NCI-H524 treated with DMSO at 0.1 percent for 48 hours (cell line): Measurements from ENCODE around the gene FAAP100.
A peak's percentile ranks its signal among the peaks of the same experiment; 100 is the strongest.

Experiments
- DNase-seq: peaks from one replicate; lab custom pipeline; 2025; lab: John Stamatoyannopoulos, UW

FAAP100 gene

DNA sequence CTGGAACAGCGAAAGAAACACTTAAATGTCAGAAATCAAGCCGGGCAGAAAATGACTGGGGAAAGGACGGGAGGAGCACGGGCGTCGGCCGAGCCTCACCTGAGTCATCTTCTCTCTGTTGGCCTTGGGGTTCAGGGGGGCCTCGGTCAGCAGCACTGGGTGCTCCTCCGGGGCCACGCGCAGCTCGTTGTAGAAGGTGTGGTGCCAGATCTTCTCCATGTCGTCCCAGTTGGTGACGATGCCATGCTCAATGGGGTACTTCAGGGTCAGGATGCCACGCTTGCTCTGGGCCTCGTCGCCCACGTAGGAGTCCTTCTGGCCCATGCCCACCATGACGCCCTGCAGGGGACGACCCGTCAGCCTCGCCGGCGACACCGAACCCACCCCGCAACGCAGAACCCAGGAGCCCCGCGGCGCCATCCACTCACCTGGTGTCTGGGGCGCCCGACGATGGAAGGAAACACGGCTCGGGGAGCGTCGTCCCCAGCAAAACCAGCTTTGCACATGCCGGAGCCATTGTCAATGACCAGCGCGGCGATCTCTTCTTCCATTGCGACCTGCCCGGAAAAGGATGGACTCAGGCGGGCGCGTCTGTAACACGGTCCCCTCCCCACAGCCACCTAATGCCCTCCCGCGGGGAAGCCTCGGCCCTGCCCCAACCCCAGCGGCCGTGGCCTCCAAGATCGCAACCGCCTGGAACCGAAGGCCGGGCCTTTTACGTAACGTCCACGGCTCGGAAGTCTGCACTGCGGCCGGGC lies 40.2 kb downstream of the FAAP100 start:
- no peak for DNase-seq

DNA sequence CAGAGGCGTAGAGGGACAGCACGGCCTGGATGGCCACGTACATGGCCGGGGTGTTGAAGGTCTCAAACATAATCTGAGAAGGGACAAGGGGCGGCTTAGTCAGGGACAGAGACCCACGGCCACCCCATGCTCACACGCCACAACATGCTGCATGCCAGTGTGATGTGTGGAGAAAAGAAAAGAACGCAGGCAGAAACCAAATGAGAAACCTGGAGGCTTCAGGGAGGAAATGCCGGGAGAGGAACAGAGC lies 40.7 kb downstream of the FAAP100 start:
- no peak for DNase-seq

- no peak for DNase-seq
These were observed 41.2 kb downstream of the FAAP100 start for GRCh38 chr17:81510785-81511553.

- DNase-seq: no peak
These were observed 42.0 kb downstream of the FAAP100 start for GRCh38 chr17:81509972-81510784.

GRCh38 chr17:81509207-81509971 lies 42.8 kb downstream of the FAAP100 start:
- DNase-seq: no peak

DNA sequence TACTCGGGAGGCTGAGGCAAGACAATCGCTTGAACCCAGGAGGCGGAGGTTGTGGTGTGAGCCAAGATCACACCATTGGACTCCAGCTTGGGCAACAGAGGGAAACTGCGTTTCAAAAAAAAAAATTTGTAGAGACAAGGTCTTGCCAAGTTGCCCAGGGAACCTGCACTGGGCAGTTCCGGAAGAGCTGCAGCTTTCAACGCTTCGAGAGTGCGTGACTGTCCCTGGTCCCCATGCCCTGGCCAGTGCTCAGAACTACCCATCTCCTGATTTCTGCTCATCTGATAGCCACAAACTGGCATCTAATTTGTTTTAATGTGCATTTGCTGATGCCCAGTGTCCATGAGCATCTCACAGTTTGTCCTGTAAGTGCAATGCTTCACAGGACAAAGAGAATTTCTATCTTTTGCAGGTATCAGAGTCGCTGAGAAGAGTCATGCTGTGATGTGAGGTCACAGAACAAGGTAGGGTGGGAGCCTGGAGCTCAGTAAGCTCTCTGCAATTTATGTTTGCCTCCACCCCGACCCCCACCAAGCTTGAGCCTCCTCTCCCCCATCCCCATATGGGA lies 43.4 kb downstream of the FAAP100 start:
- DNase-seq: no peak

GRCh38 chr17:81503619-81504018 lies 48.5 kb downstream of the FAAP100 start:
- DNase-seq: no peak

DNA sequence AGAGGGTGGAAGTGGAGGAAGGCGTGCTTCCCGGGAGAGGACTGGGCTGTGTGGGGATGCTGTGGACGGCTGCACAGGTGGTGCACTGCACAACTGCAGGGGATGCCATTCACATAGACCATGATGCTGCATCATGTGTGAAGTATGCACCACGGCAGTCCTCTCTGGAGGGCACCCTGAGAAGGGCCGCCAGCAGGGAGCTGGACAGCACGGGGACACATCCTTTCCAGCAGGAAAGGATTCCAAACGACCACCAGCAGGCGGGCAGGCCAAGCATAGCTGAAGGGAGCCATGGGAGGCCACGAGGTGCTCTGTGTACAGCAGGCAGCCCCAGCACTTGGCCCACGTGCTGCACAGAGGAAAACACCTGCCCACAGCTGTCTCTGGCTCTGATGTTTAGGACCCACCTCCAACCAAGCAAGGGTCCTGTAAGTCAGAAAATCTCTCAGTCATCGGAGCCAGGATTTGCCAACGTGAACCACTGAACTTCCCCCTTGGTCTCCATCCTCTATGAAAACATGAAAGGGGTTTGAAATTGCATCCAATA lies 49.6 kb downstream of the FAAP100 start:
- no peak for DNase-seq

DNA sequence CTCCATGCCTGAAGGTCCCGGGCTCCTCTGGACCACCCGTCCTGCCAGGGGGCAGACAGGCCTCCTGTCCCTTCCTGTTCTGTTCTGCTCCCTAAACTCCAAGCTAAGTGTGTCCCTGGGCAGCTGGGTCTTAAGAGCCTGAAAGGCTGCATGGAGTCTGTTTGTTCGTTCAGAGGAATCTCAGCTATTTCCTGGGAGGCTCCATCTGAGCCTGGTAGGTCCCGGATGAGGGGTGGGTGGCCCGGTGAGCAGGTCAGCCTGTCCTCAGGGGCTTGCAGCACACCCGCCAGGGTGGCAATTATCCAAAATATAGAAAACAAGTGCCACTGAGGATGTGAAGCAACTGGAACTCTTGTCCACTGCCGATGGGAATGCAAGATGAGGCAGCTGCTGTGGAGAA lies 52.1 kb downstream of the FAAP100 start:
- DNase-seq: no peak

GRCh38 chr17:81499601-81499970 lies 52.6 kb downstream of the FAAP100 start:
- no peak for DNase-seq

DNA sequence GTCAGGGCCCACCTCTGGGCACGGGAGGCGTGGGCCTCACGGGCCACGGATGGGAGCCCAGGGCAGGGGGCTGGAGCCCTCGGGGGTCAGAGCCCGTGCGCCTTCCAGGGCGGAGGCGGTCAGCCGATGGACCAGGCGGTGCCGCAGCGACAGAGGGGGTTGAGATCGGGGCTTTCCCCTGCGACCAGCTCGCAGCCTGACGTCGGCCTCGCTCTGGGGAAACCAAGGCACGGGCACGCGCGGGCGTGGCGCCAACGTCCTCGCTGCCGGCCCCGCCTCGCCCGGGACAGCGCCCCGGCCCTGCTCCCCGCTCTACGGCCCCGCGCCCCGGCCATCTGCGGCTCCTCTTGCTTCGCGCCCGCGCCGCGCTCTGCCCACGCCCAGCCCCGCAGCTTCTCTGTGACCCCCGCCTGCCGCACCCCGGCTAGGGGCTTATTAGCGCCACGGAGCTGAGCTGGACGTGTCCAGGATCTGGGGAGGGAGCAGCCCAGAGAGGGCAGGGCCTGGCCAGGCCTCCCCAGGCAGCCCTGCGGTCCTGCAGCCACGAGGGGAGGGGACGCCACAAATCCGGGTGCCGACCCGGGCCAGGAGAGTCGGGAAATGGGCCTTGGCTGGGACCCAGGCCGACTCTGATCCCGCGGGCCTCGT lies 53.1 kb downstream of the FAAP100 start:
- DNase-seq: no peak

- DNase-seq: peak; percentile 96
These were observed 57.4 kb downstream of the FAAP100 start for GRCh38 chr17:81494626-81495377.

- DNase-seq: no peak
These were observed 58.7 kb downstream of the FAAP100 start for GRCh38 chr17:81493198-81494038.

GRCh38 chr17:81492706-81493105 lies 59.4 kb downstream of the FAAP100 start:
- no peak for DNase-seq

DNA sequence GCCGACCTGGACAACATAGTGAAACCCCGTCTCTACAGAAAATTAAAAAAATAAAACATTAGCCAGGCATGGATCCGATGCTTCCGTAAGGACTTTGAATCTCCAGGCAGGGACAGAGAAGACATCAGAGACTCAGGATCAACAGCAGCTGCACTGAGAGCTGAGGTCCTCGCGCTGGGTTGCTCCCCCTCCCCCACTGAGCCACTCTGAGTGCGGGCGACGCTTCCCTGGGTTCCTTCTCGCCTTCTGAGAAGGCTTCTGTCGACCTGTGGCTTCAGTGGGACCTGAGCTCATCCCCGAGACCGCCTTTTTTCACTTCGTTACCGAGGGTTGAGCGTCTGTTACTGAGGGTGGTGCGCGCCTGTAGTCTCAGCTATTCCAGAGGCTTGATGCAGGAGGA lies 60.0 kb downstream of the FAAP100 start:
- no peak for DNase-seq

DNA sequence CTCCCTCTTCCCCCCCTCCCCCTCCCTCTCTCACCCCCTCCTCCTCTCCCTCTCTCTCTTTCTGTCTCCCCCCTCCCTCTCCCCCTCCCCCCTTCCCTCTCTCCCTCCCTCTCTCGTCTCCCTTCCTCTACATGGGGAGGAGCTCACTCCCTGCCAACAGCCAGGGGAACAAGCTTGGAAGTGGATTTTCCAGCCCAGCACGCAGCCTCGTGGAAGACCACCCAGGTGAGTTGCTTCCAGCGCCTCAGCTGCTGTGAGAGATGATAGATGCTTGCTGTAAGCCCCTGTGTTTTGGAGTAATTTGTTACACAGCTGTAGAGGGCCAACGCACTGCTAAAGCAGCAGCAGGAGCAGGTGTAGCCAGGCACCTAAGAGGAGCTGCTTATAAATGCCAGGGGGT lies 60.4 kb downstream of the FAAP100 start:
- DNase-seq: no peak

DNA sequence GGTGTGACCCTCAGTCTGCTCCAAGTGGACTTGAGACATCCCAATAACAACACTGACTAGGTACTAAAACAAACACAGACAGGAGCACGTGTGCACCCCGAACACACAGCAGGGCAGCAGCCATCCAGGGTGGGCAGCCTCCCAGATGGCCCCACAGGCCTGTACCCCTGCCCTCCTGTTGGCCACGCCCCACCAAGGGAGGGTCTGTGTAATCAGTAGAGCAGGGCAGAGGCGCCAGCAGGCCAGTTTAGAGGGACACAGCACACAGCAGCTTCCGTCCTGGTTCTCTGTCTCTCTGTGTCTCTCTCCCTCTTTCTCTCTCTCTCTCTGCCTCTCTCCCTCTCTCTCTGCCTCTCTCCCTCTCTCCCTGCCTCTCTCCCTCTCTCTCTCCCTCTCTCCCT lies 61.0 kb downstream of the FAAP100 start:
- peak; percentile 12 for DNase-seq

- DNase-seq: no peak
These were observed 61.9 kb downstream of the FAAP100 start for GRCh38 chr17:81489998-81490992.
